Non-pigmented ciliary epithelial cell (primary cell): ENCODE data around the gene BNC2.

ENCODE experiments used
- DNase-seq: peaks from one replicate; pipeline ENCODE4 v3.0.0-alpha.2; 2010; ENCODE audit warnings: low read depth

BNC2 gene

DNA sequence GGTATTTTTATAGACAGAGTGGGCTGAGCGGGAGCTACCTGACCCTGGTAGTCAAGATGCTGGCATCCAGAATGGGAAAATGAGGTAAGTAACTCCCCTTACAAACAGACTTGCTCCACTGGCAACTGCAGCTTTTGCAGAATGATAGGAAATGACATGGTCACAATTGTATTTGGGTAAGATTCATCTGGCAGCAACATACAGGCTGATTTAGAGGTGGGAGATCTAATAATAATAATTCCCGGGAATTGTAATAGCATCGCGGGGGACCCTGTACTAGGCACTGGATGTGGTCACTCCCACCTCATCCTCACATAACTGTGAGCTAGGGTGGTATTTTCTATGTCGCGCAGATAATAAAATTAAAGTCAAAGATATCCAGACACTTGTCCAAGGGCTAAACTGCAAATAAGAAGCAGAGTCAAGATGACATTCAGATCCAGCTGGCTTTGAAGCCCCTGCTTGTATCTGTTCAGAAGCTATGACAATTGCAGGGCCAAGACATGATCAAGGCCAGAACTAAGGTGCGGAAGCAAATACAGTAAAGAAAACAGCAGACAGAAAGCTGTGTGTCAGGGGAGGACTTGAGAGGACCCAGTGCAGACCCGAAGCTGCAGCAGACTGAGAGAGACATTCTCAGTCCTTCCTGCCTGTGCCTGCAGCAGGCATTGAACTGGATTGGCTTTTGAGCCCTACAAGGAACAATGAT lies 507.2 kb downstream of the BNC2 start:
- no peak for DNase-seq

DNA sequence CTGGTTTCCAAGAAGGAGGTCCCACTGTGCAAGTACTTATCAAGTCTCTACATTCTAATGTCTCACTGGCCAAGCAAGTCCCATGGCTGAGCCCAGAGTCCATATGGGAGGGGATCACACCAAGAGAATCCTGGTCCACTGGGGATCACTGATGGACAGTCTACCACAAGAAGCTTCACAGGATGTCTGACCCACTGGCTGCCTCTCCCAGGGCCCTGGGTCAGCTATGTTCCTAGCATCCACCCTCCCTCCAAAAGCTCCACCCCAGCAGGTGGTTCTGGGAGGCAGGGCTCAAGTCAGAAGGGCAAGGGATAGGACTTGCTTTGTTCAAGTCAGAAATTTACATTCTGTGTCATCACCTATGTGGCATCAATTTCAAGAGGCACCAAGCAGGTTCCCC lies 508.5 kb downstream of the BNC2 start:
- DNase-seq, result no peak

DNA sequence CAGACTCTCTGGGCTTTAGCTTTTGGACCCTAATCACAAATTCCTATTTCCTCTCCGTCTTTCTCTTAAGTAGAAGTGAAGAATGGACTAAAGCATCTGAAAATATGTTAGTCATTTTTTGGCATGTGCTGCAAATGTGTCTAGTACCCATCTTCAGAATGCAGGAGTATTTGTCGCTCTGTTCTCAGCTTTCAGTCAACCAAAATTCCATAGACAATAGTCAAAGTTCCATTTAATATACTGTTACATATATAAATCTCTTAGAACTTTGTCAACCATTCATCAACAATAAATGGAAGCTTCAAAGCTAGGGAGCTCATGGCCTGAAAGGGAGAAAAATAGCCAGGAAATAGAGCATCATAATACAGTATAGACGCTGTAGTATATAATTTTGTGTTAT lies 509.4 kb downstream of the BNC2 start:
- no peak for DNase-seq

DNA sequence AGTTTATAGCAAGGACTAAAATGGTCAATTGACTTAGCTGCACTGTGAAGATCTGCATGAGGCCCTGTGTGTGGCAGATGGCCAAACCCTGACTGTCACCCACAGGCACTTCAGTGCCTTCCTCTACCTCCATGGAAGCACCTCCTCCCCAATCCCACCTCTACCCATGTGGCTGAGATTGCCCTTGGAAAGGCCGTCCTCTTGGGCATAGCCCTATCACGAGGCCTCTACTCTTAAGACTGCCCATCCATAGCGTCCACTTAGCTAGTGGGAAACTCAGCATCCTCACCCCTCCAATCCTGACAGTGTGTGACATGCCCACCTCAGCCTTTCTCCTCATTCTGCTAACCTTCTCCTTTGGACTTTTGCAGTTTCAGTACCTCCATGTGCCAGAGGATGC lies 510.2 kb downstream of the BNC2 start:
- DNase-seq, result no peak
